Heart left ventricle (tissue), 16 donors: ENCODE data around the gene CHKA. TPM values are rescaled to one million over a fixed set of nuclear protein-coding genes. Genes with fewer than 3 reads are reported as not detected.

Experiments used
- ATAC-seq, 4 donors: fragments of 200-7000 bp; cut with Tn5 transposase; one replicate each; pipeline ENCODE4 v1.9.1; 2020 to 2022; ENCODE audit warnings: moderate library complexity in 4 of 4, mild to moderate bottlenecking in 3 of 4, moderate number of reproducible peaks in 1 of 4
- DNase-seq, 5 donors: peaks; one replicate each; pipeline ENCODE4 v3.0.0-alpha.2; 2020
- H3K27ac ChIP-seq, 12 donors: fragments of 200-600 bp; sonication (generic) in 4 of 12; one replicate each; pipeline versions ENCODE4 v1.5.0 to v1.8.0; 2016 to 2022; ENCODE audit warnings: mild to moderate bottlenecking in 2 of 12
- H3K27me3 ChIP-seq, 9 donors: fragments of 200-600 bp; sonication (generic) in 2 of 9; one replicate each; pipeline versions ENCODE4 v1.5.1 to v1.8.0; 2016 to 2022; ENCODE audit warnings: mild to moderate bottlenecking in 3 of 9
- H3K36me3 ChIP-seq, 9 donors: fragments of 200-600 bp; sonication (generic) in 2 of 9; one replicate each; pipeline versions ENCODE4 v1.5.0 to v1.8.0; 2018 to 2022; ENCODE audit warnings: mild to moderate bottlenecking in 2 of 9
- H3K4me1 ChIP-seq, 12 donors: fragments of 200-600 bp; sonication (generic) in 4 of 12; one replicate each; pipeline versions ENCODE4 v1.5.0 to v1.8.0; 2016 to 2022; ENCODE audit warnings: mild to moderate bottlenecking in 3 of 12
- H3K4me3 ChIP-seq, 12 donors: fragments of 200-600 bp; sonication (generic) in 4 of 12; one replicate each; pipeline versions ENCODE4 v1.5.0 to v1.8.0; 2017 to 2022; ENCODE audit warnings: mild to moderate bottlenecking in 9 of 12, moderate library complexity in 4 of 12
- H3K9me3 ChIP-seq, 12 donors: fragments of 200-600 bp; sonication (generic) in 4 of 12; one replicate each; pipeline versions ENCODE4 v1.5.0 to v1.8.0; 2016 to 2022; ENCODE audit warnings: mild to moderate bottlenecking in 1 of 12
- CTCF ChIP-seq, 12 donors: fragments of 200-600 bp; sonication (generic) in 4 of 12; IDR thresholded peaks; one replicate each; pipeline versions ENCODE4 v1.5.0 to v1.8.0; 2018 to 2022; ENCODE audit warnings: antibody characterized with exemption in 12 of 12, mild to moderate bottlenecking in 5 of 12
- POLR2A ChIP-seq, 2 donors: fragments of 450-650 bp; IDR thresholded peaks; one replicate each; pipeline ENCODE4 v1.6.1; 2017; ENCODE audit warnings: antibody characterized with exemption in 2 of 2, mild to moderate bottlenecking in 2 of 2, moderate library complexity in 2 of 2
- WGBS, 4 donors: extraction: QIAGEN DNeasy Blood & Tissue Kit in 2 of 4; methylation state at CpG; one replicate each; pipeline versions ENCODE4 v1.1.5 to v1.1.7; 2013 to 2018; 5-methylcytosine and 5-hydroxymethylcytosine counted together
- intact Hi-C, 10 donors: fragments of 100-400 bp; cut with DNase I; formaldehyde crosslinking; loops; one replicate each; pipeline versions ENCODE4 v1.11.1 to v1.14.2; 2022
- polyA plus RNA-seq, 2 donors: library from polyadenylated mRNA; stranded (reverse); fragments of 200-250 nt; gene quantifications; one replicate each; pipeline ENCODE4 v1.2.3, GENCODE V29; 2013
- total RNA-seq, 9 donors: library from RNA; depleted of rRNA in 2 of 9; stranded (reverse); fragments of >200 nt in 2 of 9; fragmentation: NEBNext Ultra II Directional in 3 of 9; extraction: Animal tissue kit (Norgen Biotek cat#: 25700) in 3 of 9; gene quantifications; one replicate each; pipeline versions ENCODE4 v1.1.0 to v1.2.4, GENCODE V29; 2016 to 2023
- donor health status: ischemic (EF 13 %, LVEDD 7.1; RV severe dilation, severe dysfunction).
- donor health status: healthy with polysubstance abuse.
- donor health status: DM: no; HTN: yes; CAD: no.
- donor health status: DM: no; HTN: no; CAD: no.
- donor health status: ischemic (EF 25% LVEDD 6.9; RV normal size, moderate dysfunction).
- donor health status: ischemic (EF 25% LVEDD 5.7; RV mildly dilated, moderate dysfunction).
- donor health status: healthy.
- donor health status: DM: yes; HTN: yes; CAD: no.
- donor health status: ischemic (EF 35%, LVEDD 5.7; RV mildly dilated, moderate dysfunction).
- donor health status: nonischemic (EF 11% LVEDD 7.7; RV severe dilation, severe dysfunction).
- donor health status: DM: yes; HTN: yes; CAD: no.
- donor health status: PGD.
- donor health status: ischemic (EF 29% LVEDD 5.4; RV normal size, mild dysfunction).
- donor health status: nonischemic (EF 23%, LVEDD 6.1; RV moderate dilation, normal function).

The CHKA gene
- total and polyA plus RNA-seq, 11 donors, result 6.1 to 22.9 (median 9.1) TPM

GRCh38 chr11:68026391-68027105, 94.6 kb downstream of the CHKA start:
- H3K27ac ChIP-seq, result no peak overlapping the region
- H3K27me3 ChIP-seq, result no peaks in the 10 kb centered on the region
- H3K4me1 ChIP-seq, result peaks cover 0 to 19% (median 11%) of the 10 kb centered on the region in 12 donors
- H3K4me3 ChIP-seq, result no peak overlapping the region
- DNase-seq (no peak), ATAC-seq (no peak)
- TF ChIP-seq CTCF (IDR thresholded peaks at IDR 0.05), result no peak
- peaks cover 0 to 17% (median 0%) of the 10 kb centered on the region in 9 donors for H3K36me3 ChIP-seq
- 86 to 91% (median 88%) methylated on average over 10 to 18 of the region's 18 CpGs for WGBS, 4 donors
- H3K9me3 ChIP-seq, result peaks cover 0 to 8% (median 0%) of the 10 kb centered on the region in 12 donors
- intact Hi-C loops, result no loop called here

- intact Hi-C loops, result no loop called here
- ATAC-seq, result no peak
- H3K36me3 ChIP-seq, result peaks cover 0 to 17% (median 0%) of the 10 kb centered on the region in 9 donors
These were observed 96.1 kb downstream of the CHKA start for GRCh38 chr11:68025047-68025446.

GRCh38 chr11:68024508-68024907, 96.7 kb downstream of the CHKA start:
- intact Hi-C loops, result no loop called here
- ATAC-seq (no peak), DNase-seq (no peak)
- Histone ChIP-seq H3K4me3 (no peak overlapping the region), H3K9me3 (peaks cover 0 to 8% (median 0%) of the 10 kb centered on the region in 12 donors), H3K36me3 (peaks cover 0 to 17% (median 0%) of the 10 kb centered on the region in 9 donors), H3K27ac (no peak overlapping the region), H3K27me3 (no peaks in the 10 kb centered on the region), H3K4me1 (peaks cover 0 to 10% (median 1%) of the 10 kb centered on the region in 12 donors)
- TF ChIP-seq POLR2A (IDR thresholded peaks at IDR 0.05) (no peak), CTCF (IDR thresholded peaks at IDR 0.05) (no peak)
- WGBS, 4 donors, result 89 to 93% (median 91%) methylated on average over 5 of the region's 5 CpGs

More at GRCh38 chr11:68025047-68025446, 96.1 kb downstream of the CHKA start:
- Histone ChIP-seq H3K4me3 (no peak overlapping the region), H3K4me1 (peaks cover 0 to 15% (median 6%) of the 10 kb centered on the region in 12 donors), H3K9me3 (peaks cover 0 to 8% (median 0%) of the 10 kb centered on the region in 12 donors), H3K27ac (no peak overlapping the region), H3K27me3 (no peaks in the 10 kb centered on the region)
- 84 to 95% (median 86%) methylated on average over 5 of the region's 5 CpGs for WGBS, 4 donors
- DNase-seq, result no peak
- no peak for TF ChIP-seq POLR2A (IDR thresholded peaks at IDR 0.05)
- no peak for TF ChIP-seq CTCF (IDR thresholded peaks at IDR 0.05)

DNA sequence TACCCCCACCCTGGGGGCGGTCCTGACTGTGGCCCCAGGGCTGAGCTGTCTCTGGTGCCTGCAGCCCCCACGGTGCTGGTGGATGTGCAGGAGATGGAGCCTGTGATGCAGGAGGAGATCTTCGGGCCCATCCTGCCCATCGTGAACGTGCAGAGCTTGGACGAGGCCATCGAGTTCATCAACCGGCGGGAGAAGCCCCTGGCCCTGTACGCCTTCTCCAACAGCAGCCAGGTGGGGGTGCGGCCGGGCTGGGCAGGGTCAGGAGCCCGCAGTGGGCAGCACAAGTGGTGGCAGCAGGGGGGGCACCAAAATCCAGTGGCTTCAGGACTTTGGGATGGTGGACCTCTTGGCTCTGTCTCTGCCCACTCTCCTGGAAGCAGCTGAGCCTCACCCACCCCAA, 98.7 kb downstream of the CHKA start:
- peaks cover 0 to 3% (median 0%) of the 10 kb centered on the region in 12 donors for H3K4me1 ChIP-seq
- DNase-seq (peak in 1 of 5 donors; percentile 39), ATAC-seq (no peak)
- intact Hi-C loops, result no loop called here
- H3K9me3 ChIP-seq, result peaks cover 0 to 8% (median 0%) of the 10 kb centered on the region in 12 donors
- TF ChIP-seq CTCF (IDR thresholded peaks at IDR 0.05) (no peak), POLR2A (IDR thresholded peaks at IDR 0.05) (no peak)
- peaks cover 0 to 17% (median 0%) of the 10 kb centered on the region in 9 donors for H3K36me3 ChIP-seq
- H3K4me3 ChIP-seq, result no peak overlapping the region
- 80 to 88% (median 86%) methylated on average over 12 to 13 of the region's 13 CpGs for WGBS, 4 donors
- no peak overlapping the region for H3K27ac ChIP-seq
- H3K27me3 ChIP-seq, result no peaks in the 10 kb centered on the region
